GM12875 (cell line): ENCODE measurements around the gene DNAH3.

Experiments used
- H3K4me3 ChIP-seq: one replicate; pipeline ENCODE4 v1.5.1; 2011; ENCODE audit warnings: low read depth, low read length, control low read depth
- TF ChIP-seq, protein P1 (sequence below): IDR thresholded peaks from 2 replicates; pipeline ENCODE4 v1.5.1; 2011; ENCODE audit warnings: low read depth, mild to moderate bottlenecking, control low read depth, inconsistent platforms, low read length, moderate library complexity, borderline replicate concordance; ENCODE audit not compliant: insufficient read depth

DNAH3 gene

DNA sequence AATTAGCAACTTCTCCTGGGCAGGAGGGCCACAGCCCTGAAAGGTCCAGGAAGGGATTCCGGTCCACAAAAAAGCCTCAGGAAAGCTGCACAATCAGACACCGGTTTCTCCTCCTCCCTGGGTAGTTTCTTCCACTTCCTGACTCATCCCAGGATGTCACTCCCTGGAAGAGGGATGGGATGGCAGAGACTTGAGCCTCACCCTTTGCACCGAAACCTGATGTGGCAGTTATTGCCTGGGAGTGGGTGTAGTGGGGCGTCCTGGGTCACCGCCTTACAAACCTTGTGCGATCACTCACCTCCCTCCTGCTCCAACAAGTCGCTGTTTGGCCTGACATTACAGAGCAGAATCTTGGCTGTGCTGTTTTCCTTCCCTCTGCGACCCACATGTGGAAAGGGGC, 179.2 kb downstream of the DNAH3 start:
- TF ChIP-seq, protein P1, sequence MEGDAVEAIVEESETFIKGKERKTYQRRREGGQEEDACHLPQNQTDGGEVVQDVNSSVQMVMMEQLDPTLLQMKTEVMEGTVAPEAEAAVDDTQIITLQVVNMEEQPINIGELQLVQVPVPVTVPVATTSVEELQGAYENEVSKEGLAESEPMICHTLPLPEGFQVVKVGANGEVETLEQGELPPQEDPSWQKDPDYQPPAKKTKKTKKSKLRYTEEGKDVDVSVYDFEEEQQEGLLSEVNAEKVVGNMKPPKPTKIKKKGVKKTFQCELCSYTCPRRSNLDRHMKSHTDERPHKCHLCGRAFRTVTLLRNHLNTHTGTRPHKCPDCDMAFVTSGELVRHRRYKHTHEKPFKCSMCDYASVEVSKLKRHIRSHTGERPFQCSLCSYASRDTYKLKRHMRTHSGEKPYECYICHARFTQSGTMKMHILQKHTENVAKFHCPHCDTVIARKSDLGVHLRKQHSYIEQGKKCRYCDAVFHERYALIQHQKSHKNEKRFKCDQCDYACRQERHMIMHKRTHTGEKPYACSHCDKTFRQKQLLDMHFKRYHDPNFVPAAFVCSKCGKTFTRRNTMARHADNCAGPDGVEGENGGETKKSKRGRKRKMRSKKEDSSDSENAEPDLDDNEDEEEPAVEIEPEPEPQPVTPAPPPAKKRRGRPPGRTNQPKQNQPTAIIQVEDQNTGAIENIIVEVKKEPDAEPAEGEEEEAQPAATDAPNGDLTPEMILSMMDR: no peak
- H3K4me3 ChIP-seq: no peak overlapping the region

DNA sequence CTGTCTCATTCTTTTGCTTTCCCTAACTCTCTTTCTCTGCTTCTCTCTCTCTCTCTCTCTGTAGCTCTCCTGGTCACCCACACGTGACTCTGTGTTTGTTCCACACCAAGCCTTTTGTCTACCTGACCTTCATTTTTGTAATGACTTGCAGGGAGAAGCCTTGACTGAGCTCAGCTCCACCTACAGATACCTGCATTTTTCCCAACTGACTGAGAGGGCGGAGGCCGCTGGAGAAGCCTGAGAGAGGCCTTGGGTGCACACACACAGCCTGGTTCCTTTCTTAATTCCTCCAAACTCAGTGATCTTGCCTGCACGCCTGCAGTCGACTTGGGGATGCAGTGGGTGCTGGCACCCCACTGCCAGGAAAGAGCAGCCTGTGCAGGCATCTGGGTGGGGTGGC, 181.3 kb downstream of the DNAH3 start:
- H3K4me3 ChIP-seq: no peak overlapping the region
- TF ChIP-seq, protein P1: no peak

DNA sequence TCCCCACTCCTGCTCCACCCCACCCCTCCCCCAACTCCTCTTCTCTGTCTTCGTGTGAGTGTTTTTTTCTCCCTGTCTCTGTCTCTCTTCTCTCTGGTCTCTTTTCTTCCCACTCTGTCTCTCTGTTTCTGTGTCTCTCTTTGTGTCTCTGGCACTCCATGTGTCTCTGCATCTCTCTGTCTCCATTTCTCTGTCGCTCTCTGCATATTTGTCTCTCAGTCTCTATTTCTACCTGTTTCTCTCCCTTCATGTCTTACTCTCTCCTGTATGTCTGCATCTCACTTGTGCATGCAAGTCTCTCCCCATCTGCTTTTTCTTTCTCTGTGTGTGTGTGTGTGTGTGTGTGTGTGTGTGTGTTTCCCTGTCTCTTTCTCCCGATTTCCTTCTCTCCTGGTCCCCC, 181.9 kb downstream of the DNAH3 start:
- TF ChIP-seq, protein P1: no peak
- no peak overlapping the region for H3K4me3 ChIP-seq

DNA sequence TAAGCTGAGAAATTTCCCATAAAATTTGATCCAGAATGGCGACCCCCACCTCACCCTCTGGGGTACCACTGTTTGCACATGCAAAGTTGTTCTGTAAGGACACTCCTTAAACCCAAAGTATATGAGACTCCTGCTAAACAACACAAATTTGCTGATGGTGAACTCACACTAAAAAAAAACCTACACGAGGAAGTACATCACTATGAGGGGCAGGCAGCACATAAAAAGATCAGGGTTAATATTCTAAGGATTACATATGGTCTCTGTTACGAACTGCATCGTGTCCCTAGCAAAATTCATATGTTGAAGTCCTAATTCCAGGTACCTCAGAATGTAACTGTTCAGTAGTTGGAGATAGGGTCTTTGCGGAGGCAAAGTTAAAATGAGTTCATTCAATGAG, 189.7 kb downstream of the DNAH3 start:
- TF ChIP-seq, protein P1: no peak
- H3K4me3 ChIP-seq: no peak overlapping the region

GRCh38 chr16:20957153-20957552, 193.5 kb downstream of the DNAH3 start:
- TF ChIP-seq, protein P1: no peak
- H3K4me3 ChIP-seq: no peak overlapping the region

DNA sequence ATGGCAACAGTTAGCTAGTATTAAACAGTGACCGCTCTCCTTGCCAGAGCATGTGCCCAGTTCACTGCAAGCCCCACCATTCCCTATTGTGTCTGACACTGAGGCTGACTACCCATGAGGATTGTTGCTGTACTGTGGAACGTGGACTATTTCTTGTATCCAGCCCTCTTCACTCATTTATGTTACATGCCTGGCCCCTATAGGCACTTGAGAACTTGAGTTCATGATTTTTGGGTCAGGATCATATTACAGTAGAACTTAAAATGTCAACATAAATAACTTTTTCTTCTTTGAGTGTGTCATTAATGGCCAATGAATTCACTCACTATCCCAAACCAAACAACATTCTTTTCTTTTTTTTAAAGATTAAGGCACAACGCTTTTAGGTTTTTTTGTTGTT, 194.3 kb downstream of the DNAH3 start:
- no peak overlapping the region for H3K4me3 ChIP-seq
- TF ChIP-seq, protein P1: no peak

DNA sequence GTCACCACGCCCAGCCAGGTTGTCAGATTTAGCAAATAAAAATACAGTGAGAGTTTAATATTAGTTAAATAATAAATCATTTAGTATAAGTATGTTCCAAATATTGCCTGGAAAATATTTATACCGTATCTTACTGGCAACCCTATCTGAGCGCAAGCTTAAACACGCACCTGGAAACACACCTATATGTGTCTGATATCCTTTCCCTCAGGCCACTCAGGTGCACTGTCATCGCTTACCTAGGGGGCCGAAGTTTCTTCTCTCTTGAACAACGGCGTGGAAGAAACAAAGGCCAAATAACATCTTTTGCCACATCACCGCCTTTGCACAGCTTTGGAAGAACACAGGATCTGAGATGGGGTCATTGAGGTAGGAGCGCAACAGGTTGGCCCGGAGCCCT, 196.1 kb downstream of the DNAH3 start:
- TF ChIP-seq, protein P1: no peak

More for the DNA sequence above, 196.1 kb downstream of the DNAH3 start:
- H3K4me3 ChIP-seq: no peak overlapping the region
